IMR-90 (cell line): ENCODE data around the gene SPTLC2. TPM values are rescaled to one million over a fixed set of nuclear protein-coding genes. Genes with fewer than 3 reads are reported as not detected.

Experiments used
- ATAC-seq: fragments of 200-7000 bp; cut with Tn5 transposase; 2 replicates; pipeline ENCODE4 v1.9.1; 2020; ENCODE audit warnings: low read depth, mild to moderate bottlenecking, moderate library complexity
- BruUV-seq: library from RNA; stranded (reverse); fragments of 400-500 nt; replicated peaks from 2 replicates; lab custom pipeline; 2021; lab: Mats Ljungman, UMichigan
- CTCF ChIA-PET: fragments of 300-600 bp; formaldehyde crosslinking; extraction: SDS; loops from one replicate; lab custom pipeline; 2021; ENCODE audit warnings: antibody characterized with exemption; lab: Yijun Ruan, JAX
- POLR2A ChIA-PET: fragments of 300-600 bp; sonication (Branson Sonifier 250); formaldehyde crosslinking; loops from one replicate; lab custom pipeline; 2022; ENCODE audit warnings: antibody characterized with exemption; ENCODE audit not compliant: unreplicated experiment; lab: Charles Lee
- DNase-seq: peaks from one replicate; pipeline ENCODE4 v3.0.0; 2013
- H2AFZ ChIP-seq: replicated peaks from 2 replicates; pipeline ENCODE3; 2013; ENCODE audit warnings: low read length, mild to moderate bottlenecking; ENCODE audit not compliant: poor library complexity
- H2AK5ac ChIP-seq: 2 replicates; pipeline ENCODE4 v1.6.1; 2013; ENCODE audit warnings: low read depth, low read length, inconsistent platforms
- H2AK9ac ChIP-seq: replicated peaks from 2 replicates; pipeline ENCODE3; 2013; ENCODE audit warnings: mild to moderate bottlenecking, low read depth, low read length, moderate library complexity; ENCODE audit not compliant: poor library complexity
- H2BK120ac ChIP-seq: 2 replicates; pipeline ENCODE4 v1.6.1; 2013; ENCODE audit warnings: low read depth, low read length, inconsistent platforms
- H2BK15ac ChIP-seq: 3 replicates; pipeline ENCODE4 v1.6.1; 2013; ENCODE audit warnings: low read depth, low read length, inconsistent platforms
- H2BK20ac ChIP-seq: 2 replicates; pipeline ENCODE4 v1.6.1; 2013; ENCODE audit warnings: low read depth, mild to moderate bottlenecking, inconsistent platforms, low read length, moderate library complexity
- H2BK5ac ChIP-seq: 2 replicates; pipeline ENCODE4 v1.6.1; 2013; ENCODE audit warnings: mild to moderate bottlenecking, low read depth, low read length, inconsistent platforms; ENCODE audit not compliant: poor library complexity, severe bottlenecking
- H3K14ac ChIP-seq: replicated peaks from 2 replicates; pipeline ENCODE4 v1.6.1; 2013; ENCODE audit warnings: low read depth, low read length, inconsistent platforms
- H3K18ac ChIP-seq: 2 replicates; pipeline ENCODE4 v1.6.1; 2013; ENCODE audit warnings: low read depth, low read length, control low read depth
- H3K23ac ChIP-seq: 2 replicates; pipeline ENCODE4 v1.6.1; 2013; ENCODE audit warnings: low read depth, low read length, inconsistent platforms
- H3K27ac ChIP-seq: 2 replicates; pipeline ENCODE4 v1.5.1; 2013; ENCODE audit warnings: mild to moderate bottlenecking, control low read depth, low read length; ENCODE audit not compliant: insufficient read depth
- H3K27me3 ChIP-seq: 2 replicates; pipeline ENCODE4 v1.6.1; 2013; ENCODE audit warnings: low read length; ENCODE audit not compliant: control insufficient read depth, insufficient read depth
- H3K36me3 ChIP-seq: 2 replicates; pipeline ENCODE4 v1.6.1; 2013; ENCODE audit warnings: low read length, mixed read lengths; ENCODE audit not compliant: control insufficient read depth, insufficient read depth
- H3K4ac ChIP-seq: 2 replicates; pipeline ENCODE4 v1.6.1; 2013; ENCODE audit warnings: low read depth, low read length, inconsistent platforms
- H3K4me1 ChIP-seq: 2 replicates; pipeline ENCODE4 v1.6.1; 2013; ENCODE audit warnings: low read length, mixed read lengths; ENCODE audit not compliant: control insufficient read depth, insufficient read depth
- H3K4me2 ChIP-seq: 2 replicates; pipeline ENCODE4 v1.6.1; 2013; ENCODE audit warnings: low read depth, mild to moderate bottlenecking, control low read depth, low read length, moderate library complexity
- H3K4me3 ChIP-seq: 2 replicates; pipeline ENCODE4 v1.5.1; 2013; ENCODE audit warnings: low read depth, mild to moderate bottlenecking, control low read depth, low read length, moderate library complexity; ENCODE audit not compliant: insufficient read depth
- H3K56ac ChIP-seq: 2 replicates; pipeline ENCODE4 v1.6.1; 2013; ENCODE audit warnings: low read length, inconsistent platforms; ENCODE audit not compliant: insufficient read depth; ENCODE audit errors: extremely low read depth
- H3K79me1 ChIP-seq, 2 experiments: 2 replicates each; pipeline ENCODE4 v1.6.1; 2013; ENCODE audit warnings: low read length in 2 of 2, inconsistent platforms in 1 of 2, low read depth in 1 of 2
- H3K9ac ChIP-seq: 2 replicates; pipeline ENCODE4 v1.6.1; 2013; ENCODE audit warnings: low read depth, low read length, control low read depth
- H3K9me1 ChIP-seq: 2 replicates; pipeline ENCODE4 v1.6.1; 2013; ENCODE audit warnings: low read length, inconsistent platforms; ENCODE audit not compliant: insufficient read depth
- H3K9me3 ChIP-seq: 2 replicates; pipeline ENCODE4 v1.6.1; 2013; ENCODE audit warnings: low read length; ENCODE audit not compliant: control insufficient read depth, insufficient read depth
- H4K20me1 ChIP-seq: 2 replicates; pipeline ENCODE4 v1.6.1; 2013; ENCODE audit warnings: low read length, inconsistent platforms; ENCODE audit not compliant: insufficient read depth
- H4K5ac ChIP-seq: 2 replicates; pipeline ENCODE4 v1.6.1; 2013; ENCODE audit warnings: mild to moderate bottlenecking, low read depth, low read length, control low read depth
- H4K8ac ChIP-seq, 2 experiments: 2 replicates each; pipeline ENCODE4 v1.6.1; 2013; ENCODE audit warnings: low read depth in 2 of 2, low read length in 2 of 2, control low read depth in 1 of 2, inconsistent platforms in 1 of 2
- H4K91ac ChIP-seq: 2 replicates; pipeline ENCODE4 v1.6.1; 2013; ENCODE audit warnings: low read depth, low read length, inconsistent platforms; ENCODE audit not compliant: insufficient read depth
- BHLHE40 ChIP-seq: fragments of 150-350 bp; IDR thresholded peaks from 2 replicates; pipeline ENCODE4 v1.6.1; 2016; ENCODE audit warnings: mild to moderate bottlenecking, low read depth, low read length
- CEBPB ChIP-seq: IDR thresholded peaks from 2 replicates; pipeline ENCODE4 v1.6.1; 2012; ENCODE audit warnings: low read depth, low read length, improper control_type of control experiment
- CHD1 ChIP-seq: IDR thresholded peaks from 2 replicates; pipeline ENCODE4 v1.6.1; 2012; ENCODE audit warnings: low read depth, low read length, improper control_type of control experiment
- CTCF ChIP-seq: conservative IDR thresholded peaks from 2 replicates; pipeline ENCODE4 v1.5.1; 2012; ENCODE audit warnings: mild to moderate bottlenecking, low read depth, low read length, improper control_type of control experiment
- FOS ChIP-seq: fragments of 150-350 bp; IDR thresholded peaks from 2 replicates; pipeline ENCODE4 v1.6.1; 2016; ENCODE audit warnings: low read depth, low read length
- MAFK ChIP-seq: IDR thresholded peaks from 2 replicates; pipeline ENCODE4 v1.6.1; 2012; ENCODE audit warnings: low read depth, low read length, improper control_type of control experiment
- MAZ ChIP-seq: IDR thresholded peaks from 2 replicates; pipeline ENCODE4 v1.6.1; 2012; ENCODE audit warnings: low read depth, mild to moderate bottlenecking, low read length, improper control_type of control experiment, moderate library complexity, borderline replicate concordance
- MXI1 ChIP-seq: IDR thresholded peaks from 2 replicates; pipeline ENCODE4 v1.6.1; 2012; ENCODE audit warnings: low read depth, mild to moderate bottlenecking, low read length, moderate library complexity, borderline replicate concordance
- NFE2L2 ChIP-seq: fragments of 150-350 bp; IDR thresholded peaks from 2 replicates; pipeline ENCODE4 v1.6.1; 2016; ENCODE audit warnings: low read depth, mild to moderate bottlenecking, low read length
- POLR2A ChIP-seq: IDR thresholded peaks from 2 replicates; pipeline ENCODE4 v1.6.1; 2012; ENCODE audit warnings: mild to moderate bottlenecking, low read depth, low read length
- RAD21 ChIP-seq: IDR thresholded peaks from 2 replicates; pipeline ENCODE4 v1.6.1; 2012; ENCODE audit warnings: low read length, improper control_type of control experiment
- RCOR1 ChIP-seq: IDR thresholded peaks from 2 replicates; pipeline ENCODE4 v1.6.1; 2012; ENCODE audit warnings: mild to moderate bottlenecking, low read length, improper control_type of control experiment; ENCODE audit not compliant: insufficient replicate concordance
- RFX5 ChIP-seq: IDR thresholded peaks from 2 replicates; pipeline ENCODE4 v1.8.0; 2012; ENCODE audit warnings: low read depth, mild to moderate bottlenecking, low read length, moderate library complexity
- SMC3 ChIP-seq: fragments of 150-350 bp; IDR thresholded peaks from 2 replicates; pipeline ENCODE4 v1.6.1; 2016; ENCODE audit warnings: low read depth, mild to moderate bottlenecking, antibody characterized with exemption, low read length, moderate library complexity
- WGBS, 2 experiments: methylation state at CpG; one replicate each; pipeline versions ENCODE4 v1.1.5 to v1.1.7; 2013; ENCODE audit warnings: missing lambda C conversion rate in 2 of 2; ENCODE audit not compliant: insufficient read length in 1 of 2; ENCODE audit errors: extremely low coverage in 2 of 2; 5-methylcytosine and 5-hydroxymethylcytosine counted together
- dilution Hi-C: fragments of 300-500 bp; cut with HindIII; formaldehyde crosslinking; loops from one replicate; pipeline ENCODE4 v1.14.3; 2018; ENCODE audit warnings: low sequenced_read_pairs; ENCODE audit not compliant: unreplicated experiment
- in situ Hi-C: fragments of 300-500 bp; cut with MboI; formaldehyde crosslinking; loops from 3 replicates; pipeline ENCODE4 v1.14.3; 2019; ENCODE audit warnings: low sequenced_read_pairs, inconsistent platforms, mixed read lengths
- intact Hi-C: fragments of 100-400 bp; cut with micrococcal nuclease; formaldehyde crosslinking; loops from 2 replicates; pipeline ENCODE4 v1.10.0; 2022
- polyA plus RNA-seq, 3 experiments: library from polyadenylated mRNA; depleted of rRNA; stranded (reverse); fragments of >200 nt; gene quantifications; 2 replicates each; pipeline ENCODE4 v1.2.3, GENCODE V29; 2012; ENCODE audit warnings: low replicate concordance in 1 of 3
- total RNA-seq: library from RNA; depleted of rRNA; stranded (reverse); fragments of >200 nt; gene quantifications from 2 replicates; pipeline ENCODE4 v1.2.3, GENCODE V29; 2012
- TF ChIP-seq, protein P1 (sequence below): fragments of 150-350 bp; IDR thresholded peaks from 2 replicates; pipeline ENCODE4 v1.6.1; 2016; ENCODE audit warnings: low read depth, mild to moderate bottlenecking, low read length, moderate library complexity, borderline replicate concordance
- TF ChIP-seq, protein P2 (sequence below): fragments of 150-350 bp; IDR thresholded peaks from 2 replicates; pipeline ENCODE4 v1.6.1; 2017; ENCODE audit warnings: mild to moderate bottlenecking, antibody characterized with exemption, low read length, low read depth

Gene SPTLC2
- total and polyA plus RNA-seq, 2 of the 4 experiments (the other 2 are of a cell fraction), result 22.6 to 68.3 TPM

GRCh38 chr14:77613201-77613600 lies 3.2 kb downstream of the SPTLC2 start:
- CTCF ChIA-PET, result interaction anchor here (1.7 kb wide), 1 partner anchor 10 kb away, joined by 5 read pairs; no protein-coding TSS in a partner anchor
- Histone ChIP-seq H3K4me3 (no peak overlapping the region), H4K5ac (no peak overlapping the region)

More at GRCh38 chr14:77613201-77613600, 3.2 kb downstream of the SPTLC2 start:
- no peak overlapping the region for H2AK9ac ChIP-seq
- no peak overlapping the region for H3K27ac ChIP-seq
- TF ChIP-seq FOS, result no peak
- TF ChIP-seq NFE2L2, result no peak
- no peak for TF ChIP-seq BHLHE40
- TF ChIP-seq POLR2A, result no peak
- TF ChIP-seq, protein P1, sequence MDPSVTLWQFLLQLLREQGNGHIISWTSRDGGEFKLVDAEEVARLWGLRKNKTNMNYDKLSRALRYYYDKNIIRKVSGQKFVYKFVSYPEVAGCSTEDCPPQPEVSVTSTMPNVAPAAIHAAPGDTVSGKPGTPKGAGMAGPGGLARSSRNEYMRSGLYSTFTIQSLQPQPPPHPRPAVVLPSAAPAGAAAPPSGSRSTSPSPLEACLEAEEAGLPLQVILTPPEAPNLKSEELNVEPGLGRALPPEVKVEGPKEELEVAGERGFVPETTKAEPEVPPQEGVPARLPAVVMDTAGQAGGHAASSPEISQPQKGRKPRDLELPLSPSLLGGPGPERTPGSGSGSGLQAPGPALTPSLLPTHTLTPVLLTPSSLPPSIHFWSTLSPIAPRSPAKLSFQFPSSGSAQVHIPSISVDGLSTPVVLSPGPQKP, result no peak
- TF ChIP-seq MAFK, result no peak
- no peak for TF ChIP-seq CHD1
- TF ChIP-seq RAD21, result no peak
- TF ChIP-seq CEBPB, result no peak; the same call in 1 of the 2 replicates
- TF ChIP-seq, protein P2, sequence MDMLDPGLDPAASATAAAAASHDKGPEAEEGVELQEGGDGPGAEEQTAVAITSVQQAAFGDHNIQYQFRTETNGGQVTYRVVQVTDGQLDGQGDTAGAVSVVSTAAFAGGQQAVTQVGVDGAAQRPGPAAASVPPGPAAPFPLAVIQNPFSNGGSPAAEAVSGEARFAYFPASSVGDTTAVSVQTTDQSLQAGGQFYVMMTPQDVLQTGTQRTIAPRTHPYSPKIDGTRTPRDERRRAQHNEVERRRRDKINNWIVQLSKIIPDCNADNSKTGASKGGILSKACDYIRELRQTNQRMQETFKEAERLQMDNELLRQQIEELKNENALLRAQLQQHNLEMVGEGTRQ, result no peak
- TF ChIP-seq MXI1, result no peak
- no peak for TF ChIP-seq SMC3
- TF ChIP-seq MAZ, result no peak
- TF ChIP-seq CTCF, result no peak
- TF ChIP-seq RFX5, result no peak
- no peak for TF ChIP-seq RCOR1
- no peak overlapping the region for H3K56ac ChIP-seq
- no TSS peak for BruUV-seq
- peak overlapping the region; percentile 24; the same call in 1 of the 2 replicates for H2BK20ac ChIP-seq
- H3K9me3 ChIP-seq, result no peaks in the 10 kb centered on the region
- peak overlapping the region; percentile 20; the same call in 1 of the 2 replicates for H3K4me2 ChIP-seq
- ATAC-seq, result no peak
- intact Hi-C loops, result loop anchor here (5.0 kb wide), 1 partner anchor 41 kb away; no protein-coding TSS in a partner anchor
- no peak overlapping the region for H4K91ac ChIP-seq
- peak overlapping the region; percentile 63 for H2BK5ac ChIP-seq
- no CpG with 5 or more reads among the region's 1 CpG for WGBS, 2 experiments
- no peak overlapping the region for H2AFZ ChIP-seq
- peaks cover 6% of the 10 kb centered on the region for H3K4me1 ChIP-seq
- POLR2A ChIA-PET, result no interaction called here
- H3K9ac ChIP-seq, result no peak overlapping the region
- H3K4ac ChIP-seq, result no peak overlapping the region; the same call in 1 of the 2 replicates
- 0 out of 2 replicates have a peak overlapping the region, but pooled peaks have one; percentile 20 for H3K14ac ChIP-seq
- DNase-seq, result no peak
- peak overlapping the region; percentile 18; the same call in 1 of the 2 replicates for H3K23ac ChIP-seq
- H4K20me1 ChIP-seq, result peaks cover 11% of the 10 kb centered on the region; the same call in 1 of the 2 replicates
- no peak overlapping the region for H2AK5ac ChIP-seq
- peaks cover 3 to 39% of the 10 kb centered on the region in 2 experiments; a peak in 2 of 4 replicates for H3K79me1 ChIP-seq
- H2BK120ac ChIP-seq, result peak overlapping the region; percentile 32; the same call in 1 of the 2 replicates
- dilution Hi-C loops, result no loop called here
- peak overlapping the region in 1 of 2 experiments; percentile 47; a peak in 2 of 4 replicates for H4K8ac ChIP-seq
- H2BK15ac ChIP-seq, result no peak overlapping the region
- H3K36me3 ChIP-seq, result no peaks in the 10 kb centered on the region
- H3K27me3 ChIP-seq, result no peaks in the 10 kb centered on the region
- in situ Hi-C loops, result no loop called here
- no peaks in the 10 kb centered on the region for H3K9me1 ChIP-seq
- no peak overlapping the region for H3K18ac ChIP-seq
